Activated naive CD4-positive, alpha-beta T cell (primary cell): Measurements from ENCODE around the gene FMNL2.

Experiments
- DNase-seq, 4 experiments: peaks; one replicate each; lab custom pipeline; 2025; lab: John Stamatoyannopoulos, UW

FMNL2 gene

GRCh38 chr2:152525277-152525838, 190.4 kb downstream of the FMNL2 start:
- no peak for DNase-seq

GRCh38 chr2:152529420-152530115, 194.6 kb downstream of the FMNL2 start:
- no peak for DNase-seq

GRCh38 chr2:152532241-152532640, 197.3 kb downstream of the FMNL2 start:
- DNase-seq: no peak

GRCh38 chr2:152534460-152535135, 199.6 kb downstream of the FMNL2 start:
- DNase-seq: no peak

GRCh38 chr2:152537081-152537651, 202.2 kb downstream of the FMNL2 start:
- no peak for DNase-seq

- DNase-seq: no peak
Measured at GRCh38 chr2:152539424-152539823, 204.4 kb downstream of the FMNL2 start.

- DNase-seq: no peak
Measured at GRCh38 chr2:152541712-152542111, 206.7 kb downstream of the FMNL2 start.

GRCh38 chr2:152542337-152542994, 207.5 kb downstream of the FMNL2 start:
- no peak for DNase-seq

- no peak for DNase-seq
Measured at GRCh38 chr2:152542995-152543481, 208.1 kb downstream of the FMNL2 start.

GRCh38 chr2:152543717-152544116, 208.7 kb downstream of the FMNL2 start:
- DNase-seq: no peak

GRCh38 chr2:152544638-152545037, 209.7 kb downstream of the FMNL2 start:
- DNase-seq: no peak

- DNase-seq: no peak
Measured at GRCh38 chr2:152546230-152546837, 211.4 kb downstream of the FMNL2 start.

GRCh38 chr2:152548111-152548875, 213.3 kb downstream of the FMNL2 start:
- no peak for DNase-seq

- DNase-seq: no peak
Measured at GRCh38 chr2:152548996-152549395, 214.0 kb downstream of the FMNL2 start.

GRCh38 chr2:152549423-152549822, 214.4 kb downstream of the FMNL2 start:
- no peak for DNase-seq

GRCh38 chr2:152550386-152550785, 215.4 kb downstream of the FMNL2 start:
- no peak for DNase-seq

- DNase-seq: no peak
Measured at GRCh38 chr2:152552888-152553287, 217.9 kb downstream of the FMNL2 start.

- no peak for DNase-seq
Measured at GRCh38 chr2:152553518-152553917, 218.5 kb downstream of the FMNL2 start.

GRCh38 chr2:152555048-152555447, 220.1 kb downstream of the FMNL2 start:
- DNase-seq: no peak

- no peak for DNase-seq
Measured at GRCh38 chr2:152556506-152556905, 221.5 kb downstream of the FMNL2 start.

GRCh38 chr2:152557273-152557888, 222.4 kb downstream of the FMNL2 start:
- DNase-seq: no peak
